ENCODE data around the gene SEPTIN12.

DNA sequence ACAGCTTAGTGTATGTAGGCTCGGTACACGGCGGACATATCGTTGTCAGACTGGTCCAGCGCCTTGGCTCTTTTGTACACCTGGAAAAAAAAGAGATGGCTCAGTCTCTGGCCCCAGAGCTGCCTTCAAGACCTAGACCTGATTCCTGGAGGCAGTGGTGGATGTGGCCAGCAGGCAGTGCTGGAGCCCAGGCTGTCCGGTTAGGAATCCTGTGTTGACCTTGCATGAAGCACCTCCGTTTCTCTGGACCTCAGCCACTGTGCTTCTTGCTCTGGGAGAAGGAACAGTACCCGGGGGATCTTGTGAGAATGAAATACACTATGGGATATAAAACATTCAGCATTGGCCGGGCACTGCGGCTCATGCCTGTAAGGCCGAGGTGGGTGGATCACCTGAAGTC is 17.1 kb upstream of the SEPTIN12 start:
- no peak for TF ChIP-seq CTCF (IDR thresholded peaks at IDR 0.05; ENCODE audit: low read length)
- TF ChIP-seq EZH2 (optimal IDR thresholded peaks at IDR 0.05; ENCODE audit: low read depth, low read length) = no peak
- TF ChIP-seq EZH2phosphoT487 (IDR thresholded peaks at IDR 0.05; ENCODE audit: low read length) = no peak

Data from MM.1S (cell line).